ENCODE measurements around the gene RYR2. TPM values are rescaled to one million over a fixed set of nuclear protein-coding genes. Genes with fewer than 3 reads are reported as not detected.

The RYR2 gene
- polyA plus RNA-seq, 2 of the 4 experiments (the other 2 are of a cell fraction) = 0.06 TPM; not detected in 1

DNA sequence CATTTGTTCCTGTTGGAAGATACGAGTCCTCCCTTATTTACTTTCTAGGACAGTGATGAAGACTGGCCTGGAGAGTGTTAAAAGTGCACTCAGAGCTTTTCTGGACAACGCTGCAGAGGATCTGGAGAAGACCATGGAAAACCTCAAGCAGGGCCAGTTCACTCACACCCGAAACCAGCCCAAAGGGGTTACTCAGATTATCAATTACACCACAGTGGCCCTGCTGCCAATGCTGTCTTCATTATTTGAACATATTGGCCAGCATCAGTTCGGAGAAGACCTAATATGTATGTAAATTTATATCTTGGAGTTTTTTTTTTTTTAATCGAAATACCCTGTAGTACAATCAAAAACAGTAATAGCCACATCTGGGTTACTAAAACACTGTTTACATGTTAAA is 658.2 kb downstream of the RYR2 start:
- no peak for ATAC-seq
- H3K4me1 ChIP-seq = no peaks in the 10 kb centered on the region
- no peak overlapping the region for H3K4me2 ChIP-seq
- TF ChIP-seq CHD2 (IDR thresholded peaks at IDR 0.05; ENCODE audit: low read length, partially characterized antibody) (no peak), FOSL2 (IDR thresholded peaks at IDR 0.05) (no peak), FOSL2 (CRISPR knock-in tag; IDR thresholded peaks at IDR 0.05) (no peak), SREBF2 (IDR thresholded peaks at IDR 0.05) (no peak), POLR2AphosphoS2 (conservative IDR thresholded peaks at IDR 0.05; ENCODE audit: low read length) (no peak), NPAS2 (CRISPR knock-in tag; IDR thresholded peaks at IDR 0.05; ENCODE audit: borderline replicate concordance) (no peak), CBX2 (IDR thresholded peaks at IDR 0.05; ENCODE audit: borderline replicate concordance, low read depth) (no peak)
- no peak for DNase-seq (ENCODE audit: low read depth in 1 of 2, low spot score in 1 of 2)
- H3K4me3 ChIP-seq = no peak overlapping the region
- H3K9me3 ChIP-seq = no peaks in the 10 kb centered on the region
- POLR2A ChIA-PET = no interaction called here
- CTCF ChIA-PET = interaction anchor here (0.7 kb wide), 1 partner anchor 69 kb away, joined by 3 read pairs; no protein-coding TSS in a partner anchor
- H3K27ac ChIP-seq = no peak overlapping the region
- FAIRE-seq = no peak
- 26% methylated on average over 5 of the region's 5 CpGs for WGBS (ENCODE audit: missing lambda C conversion rate)

DNA sequence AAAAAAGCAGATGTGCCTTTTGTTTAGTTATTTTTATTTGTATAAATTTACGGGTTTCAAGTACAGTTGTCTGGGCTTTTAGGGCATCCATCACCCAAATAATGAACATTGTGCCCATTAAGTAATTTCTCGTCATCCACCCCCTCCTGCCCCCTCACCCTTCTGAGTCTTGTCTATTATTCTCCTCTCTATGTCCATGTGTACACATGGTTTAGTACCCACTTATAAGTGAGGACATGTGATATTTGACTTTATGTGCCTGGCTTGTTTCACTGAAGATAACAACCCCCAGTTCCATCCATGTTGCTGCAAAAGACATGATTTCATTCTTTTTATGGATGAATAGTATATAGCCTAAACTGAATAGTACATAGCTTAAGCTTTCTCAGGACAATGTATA is 659.5 kb downstream of the RYR2 start:
- POLR2A ChIA-PET = no interaction called here
- CTCF ChIA-PET = no interaction called here
- no peaks in the 10 kb centered on the region for H3K4me1 ChIP-seq
- 41% methylated on average over 2 of the region's 2 CpGs for WGBS (ENCODE audit: missing lambda C conversion rate)
- no peak overlapping the region for H3K27ac ChIP-seq
- no peak for FAIRE-seq
- TF ChIP-seq HOXA7 (CRISPR knock-in tag; IDR thresholded peaks at IDR 0.05) (no peak), NPAS2 (CRISPR knock-in tag; IDR thresholded peaks at IDR 0.05; ENCODE audit: borderline replicate concordance) (no peak), MAFK (IDR thresholded peaks at IDR 0.05; ENCODE audit: partially characterized antibody) (no peak), EHF (CRISPR knock-in tag; IDR thresholded peaks at IDR 0.05) (no peak), RNF2 (IDR thresholded peaks at IDR 0.05; ENCODE audit: borderline replicate concordance, low read depth) (no peak), POLR2A (IDR thresholded peaks at IDR 0.05; ENCODE audit: low read length) (no peak)
- H3K4me3 ChIP-seq = no peak overlapping the region
- H3K4me2 ChIP-seq = no peak overlapping the region
- no peak for ATAC-seq
- DNase-seq (ENCODE audit: low read depth in 1 of 2, low spot score in 1 of 2) = no peak
- H3K9me3 ChIP-seq = no peaks in the 10 kb centered on the region

DNA sequence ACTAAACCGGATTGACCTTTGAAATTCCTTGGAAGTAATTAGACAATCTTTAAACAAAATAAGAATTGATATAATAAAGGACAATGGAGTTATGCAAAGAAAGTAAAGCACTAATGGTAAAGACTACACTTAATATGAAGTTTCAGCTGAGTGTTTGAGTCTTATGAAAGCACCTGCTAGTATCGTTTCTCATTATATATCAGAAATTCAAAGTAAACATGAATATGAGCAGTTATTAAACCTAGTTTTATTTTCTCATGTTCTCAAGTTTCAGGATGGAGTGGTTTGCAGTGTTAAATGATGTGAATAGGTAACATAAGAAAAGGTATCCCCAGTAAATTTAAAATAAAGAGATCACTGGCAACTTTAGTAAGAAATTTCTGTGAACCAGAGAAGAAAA is 660.2 kb downstream of the RYR2 start:
- POLR2A ChIA-PET = no interaction called here
- H3K9me3 ChIP-seq = no peaks in the 10 kb centered on the region
- TF ChIP-seq, protein P1, sequence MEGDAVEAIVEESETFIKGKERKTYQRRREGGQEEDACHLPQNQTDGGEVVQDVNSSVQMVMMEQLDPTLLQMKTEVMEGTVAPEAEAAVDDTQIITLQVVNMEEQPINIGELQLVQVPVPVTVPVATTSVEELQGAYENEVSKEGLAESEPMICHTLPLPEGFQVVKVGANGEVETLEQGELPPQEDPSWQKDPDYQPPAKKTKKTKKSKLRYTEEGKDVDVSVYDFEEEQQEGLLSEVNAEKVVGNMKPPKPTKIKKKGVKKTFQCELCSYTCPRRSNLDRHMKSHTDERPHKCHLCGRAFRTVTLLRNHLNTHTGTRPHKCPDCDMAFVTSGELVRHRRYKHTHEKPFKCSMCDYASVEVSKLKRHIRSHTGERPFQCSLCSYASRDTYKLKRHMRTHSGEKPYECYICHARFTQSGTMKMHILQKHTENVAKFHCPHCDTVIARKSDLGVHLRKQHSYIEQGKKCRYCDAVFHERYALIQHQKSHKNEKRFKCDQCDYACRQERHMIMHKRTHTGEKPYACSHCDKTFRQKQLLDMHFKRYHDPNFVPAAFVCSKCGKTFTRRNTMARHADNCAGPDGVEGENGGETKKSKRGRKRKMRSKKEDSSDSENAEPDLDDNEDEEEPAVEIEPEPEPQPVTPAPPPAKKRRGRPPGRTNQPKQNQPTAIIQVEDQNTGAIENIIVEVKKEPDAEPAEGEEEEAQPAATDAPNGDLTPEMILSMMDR (IDR thresholded peaks at IDR 0.05) = no peak
- TF ChIP-seq HEYL (CRISPR knock-in tag; IDR thresholded peaks at IDR 0.05) (no peak), TFCP2L1 (CRISPR knock-in tag; IDR thresholded peaks at IDR 0.05) (no peak), EHMT2 (IDR thresholded peaks at IDR 0.05; ENCODE audit: low read depth) (no peak), POLR2AphosphoS2 (conservative IDR thresholded peaks at IDR 0.05; ENCODE audit: low read length) (no peak), HES2 (IDR thresholded peaks at IDR 0.05) (no peak), GATA3 (IDR thresholded peaks at IDR 0.05; ENCODE audit: borderline replicate concordance) (no peak), HOXA7 (CRISPR knock-in tag; IDR thresholded peaks at IDR 0.05) (no peak), HMGXB4 (CRISPR knock-in tag; IDR thresholded peaks at IDR 0.05; ENCODE audit: borderline replicate concordance) (no peak), KDM5A (IDR thresholded peaks at IDR 0.05) (no peak), CHD4 (IDR thresholded peaks at IDR 0.05; ENCODE audit: borderline replicate concordance) (no peak), NR3C1 (IDR thresholded peaks at IDR 0.05) (no peak), BCL3 (IDR thresholded peaks at IDR 0.05) (no peak), KDM1A (IDR thresholded peaks at IDR 0.05; ENCODE audit: low read depth) (no peak), ZSCAN20 (CRISPR knock-in tag; IDR thresholded peaks at IDR 0.05) (no peak), PBX3 (IDR thresholded peaks at IDR 0.05) (no peak), USF2 (IDR thresholded peaks at IDR 0.05) (no peak)
- TF ChIP-seq, protein P2, sequence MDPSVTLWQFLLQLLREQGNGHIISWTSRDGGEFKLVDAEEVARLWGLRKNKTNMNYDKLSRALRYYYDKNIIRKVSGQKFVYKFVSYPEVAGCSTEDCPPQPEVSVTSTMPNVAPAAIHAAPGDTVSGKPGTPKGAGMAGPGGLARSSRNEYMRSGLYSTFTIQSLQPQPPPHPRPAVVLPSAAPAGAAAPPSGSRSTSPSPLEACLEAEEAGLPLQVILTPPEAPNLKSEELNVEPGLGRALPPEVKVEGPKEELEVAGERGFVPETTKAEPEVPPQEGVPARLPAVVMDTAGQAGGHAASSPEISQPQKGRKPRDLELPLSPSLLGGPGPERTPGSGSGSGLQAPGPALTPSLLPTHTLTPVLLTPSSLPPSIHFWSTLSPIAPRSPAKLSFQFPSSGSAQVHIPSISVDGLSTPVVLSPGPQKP (IDR thresholded peaks at IDR 0.05; ENCODE audit: low read depth, low read length) = no peak
- ATAC-seq = no peak
- DNase-seq (ENCODE audit: low read depth in 1 of 2, low spot score in 1 of 2) = no peak
- no peak overlapping the region for H3K27ac ChIP-seq
- no peak overlapping the region for H3K4me3 ChIP-seq
- CTCF ChIA-PET = no interaction called here
- FAIRE-seq = no peak
- no peaks in the 10 kb centered on the region for H3K4me1 ChIP-seq
- H3K4me2 ChIP-seq = no peak overlapping the region
- 37% methylated on average over 2 of the region's 2 CpGs for WGBS (ENCODE audit: missing lambda C conversion rate)

Measured in A549 (cell line).